Chondrocyte (in vitro differentiated cells): ENCODE data around the gene TM9SF4. TPM values are rescaled to one million over a fixed set of nuclear protein-coding genes. Genes with fewer than 3 reads are reported as not detected.
A peak's percentile ranks its signal among the peaks of the same experiment; 100 is the strongest.

Source experiments
- DNase-seq: peaks from one replicate; pipeline ENCODE4 v3.0.0; 2021; ENCODE audit warnings: mixed read lengths, low spot score
- H3K27ac Mint-ChIP-seq: one replicate; pipeline ENCODE4 v1.8.0; 2021; ENCODE audit warnings: mild to moderate bottlenecking, moderate library complexity, mixed read lengths; ENCODE audit not compliant: unreplicated experiment
- H3K27me3 Mint-ChIP-seq: 2 replicates; pipeline ENCODE4 v1.8.0; 2021; ENCODE audit warnings: low read depth, mixed read lengths
- H3K36me3 Mint-ChIP-seq: 2 replicates; pipeline ENCODE4 v1.8.0; 2021; ENCODE audit warnings: low read depth, mixed read lengths
- H3K4me1 Mint-ChIP-seq: 2 replicates; pipeline ENCODE4 v1.8.0; 2021; ENCODE audit warnings: low read depth, mild to moderate bottlenecking, mixed read lengths
- H3K4me3 Mint-ChIP-seq: one replicate; pipeline ENCODE4 v1.8.0; 2021; ENCODE audit warnings: mild to moderate bottlenecking, moderate library complexity, mixed read lengths; ENCODE audit not compliant: unreplicated experiment
- H3K9me3 Mint-ChIP-seq: 2 replicates; pipeline ENCODE4 v1.8.0; 2021; ENCODE audit warnings: low read depth, mixed read lengths
- CTCF ChIP-seq: fragments of 200-600 bp; sonication (generic); IDR thresholded peaks from 2 replicates; pipeline ENCODE4 v1.5.0; 2021; ENCODE audit warnings: antibody characterized with exemption, mild to moderate bottlenecking, moderate library complexity
- total RNA-seq: library from RNA; stranded (reverse); gene quantifications from 3 replicates; pipeline ENCODE4 v1.2.1, GENCODE V29; 2021

Gene TM9SF4
- total RNA-seq, 1 donor from 2014 or later: 83.7 TPM

DNA sequence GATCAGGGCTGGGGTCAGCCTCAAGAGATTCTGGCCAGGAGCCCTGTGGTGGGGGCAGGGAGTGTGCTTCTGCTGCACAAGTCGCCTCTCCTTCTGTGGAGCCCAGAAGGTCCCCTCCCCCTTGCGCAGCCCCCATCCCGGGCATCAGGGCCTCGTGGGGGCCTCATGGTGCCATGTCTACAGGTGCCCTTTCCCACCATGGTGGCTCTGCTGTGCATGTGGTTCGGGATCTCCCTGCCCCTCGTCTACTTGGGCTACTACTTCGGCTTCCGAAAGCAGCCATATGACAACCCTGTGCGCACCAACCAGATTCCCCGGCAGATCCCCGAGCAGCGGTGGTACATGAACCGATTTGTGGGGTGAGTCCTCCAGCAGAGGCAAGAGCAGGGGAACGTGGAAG lies 48.1 kb downstream of the TM9SF4 start:
- peaks cover 63% of the 10 kb centered on the region for H3K36me3 Mint-ChIP-seq
- H3K27ac Mint-ChIP-seq: no peak overlapping the region
- peaks cover 10% of the 10 kb centered on the region for H3K4me1 Mint-ChIP-seq
- peak; percentile 57 for DNase-seq
- no peaks in the 10 kb centered on the region for H3K27me3 Mint-ChIP-seq
- no peak for TF ChIP-seq CTCF
- H3K4me3 Mint-ChIP-seq: no peak overlapping the region
- no peaks in the 10 kb centered on the region for H3K9me3 Mint-ChIP-seq

DNA sequence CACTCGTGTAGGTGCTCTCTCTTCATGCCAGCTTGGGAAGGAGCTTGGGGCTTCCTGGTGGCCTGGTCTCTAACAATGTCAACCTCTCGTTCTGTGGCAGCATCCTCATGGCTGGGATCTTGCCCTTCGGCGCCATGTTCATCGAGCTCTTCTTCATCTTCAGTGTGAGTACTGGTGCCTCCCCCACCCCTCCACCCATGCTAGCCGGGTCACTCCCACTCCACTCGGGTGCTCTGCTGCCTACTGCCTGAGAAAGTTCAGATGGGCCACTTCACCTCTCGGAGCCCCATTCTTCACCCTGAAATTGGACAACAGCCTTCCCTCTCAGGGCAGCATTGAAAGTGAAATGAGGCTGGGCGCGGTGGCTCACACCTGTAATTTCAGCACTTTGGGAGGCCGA lies 48.8 kb downstream of the TM9SF4 start:
- H3K9me3 Mint-ChIP-seq: no peaks in the 10 kb centered on the region
- peaks cover 59% of the 10 kb centered on the region for H3K36me3 Mint-ChIP-seq
- peaks cover 10% of the 10 kb centered on the region for H3K4me1 Mint-ChIP-seq
- H3K27me3 Mint-ChIP-seq: no peaks in the 10 kb centered on the region
- DNase-seq: peak; percentile 60
- H3K27ac Mint-ChIP-seq: no peak overlapping the region
- no peak overlapping the region for H3K4me3 Mint-ChIP-seq
- TF ChIP-seq CTCF: no peak

DNA sequence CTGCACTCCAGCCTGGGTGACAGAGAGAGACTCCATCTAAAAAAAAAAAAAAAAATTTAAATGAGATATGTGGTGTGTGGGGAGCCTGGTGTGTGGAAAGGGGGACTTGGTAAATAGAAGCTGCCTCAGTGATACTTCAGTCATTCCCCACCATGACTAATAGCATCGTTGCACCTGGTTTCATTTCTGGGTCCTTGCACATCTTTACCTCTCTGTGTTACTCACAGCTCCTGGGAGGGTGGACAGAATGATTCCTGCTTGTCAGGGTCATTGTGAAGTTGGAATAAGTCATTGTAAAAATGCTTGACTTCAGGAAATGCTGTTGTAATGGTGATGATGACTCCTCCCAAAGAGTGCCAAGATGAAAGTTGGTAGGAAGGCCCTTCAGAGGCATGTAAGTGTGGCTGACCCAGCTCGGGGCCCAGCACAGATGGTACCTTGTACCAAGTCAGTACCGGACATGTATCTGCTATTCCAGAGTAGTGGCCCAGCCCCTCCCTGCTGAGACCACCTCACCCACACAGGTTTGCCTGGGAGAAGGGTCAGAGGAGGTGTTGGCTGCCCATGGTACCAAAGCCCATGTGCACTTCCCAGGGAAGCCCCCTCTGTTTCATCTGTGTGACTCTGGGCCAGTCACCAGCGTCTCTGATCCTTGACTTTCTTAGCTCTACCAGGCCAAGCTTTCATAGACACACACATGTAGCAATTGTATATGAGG lies 49.6 kb downstream of the TM9SF4 start:
- TF ChIP-seq CTCF: no peak
- Mint-ChIP-seq H3K36me3 (peaks cover 57% of the 10 kb centered on the region), H3K9me3 (no peaks in the 10 kb centered on the region)

GRCh38 chr20:32159766-32160221 lies 50.3 kb downstream of the TM9SF4 start:
- peaks cover 6% of the 10 kb centered on the region for H3K4me1 Mint-ChIP-seq
- H3K9me3 Mint-ChIP-seq: no peaks in the 10 kb centered on the region
- no peak overlapping the region for H3K27ac Mint-ChIP-seq
- TF ChIP-seq CTCF: no peak
- peaks cover 61% of the 10 kb centered on the region for H3K36me3 Mint-ChIP-seq
- no peaks in the 10 kb centered on the region for H3K27me3 Mint-ChIP-seq
- peak; percentile 50 for DNase-seq
- no peak overlapping the region for H3K4me3 Mint-ChIP-seq

More for the DNA sequence above, 49.6 kb downstream of the TM9SF4 start:
- DNase-seq: peak; percentile 28
- H3K27ac Mint-ChIP-seq: no peak overlapping the region
- H3K4me1 Mint-ChIP-seq: peaks cover 10% of the 10 kb centered on the region
- H3K27me3 Mint-ChIP-seq: no peaks in the 10 kb centered on the region
- no peak overlapping the region for H3K4me3 Mint-ChIP-seq

DNA sequence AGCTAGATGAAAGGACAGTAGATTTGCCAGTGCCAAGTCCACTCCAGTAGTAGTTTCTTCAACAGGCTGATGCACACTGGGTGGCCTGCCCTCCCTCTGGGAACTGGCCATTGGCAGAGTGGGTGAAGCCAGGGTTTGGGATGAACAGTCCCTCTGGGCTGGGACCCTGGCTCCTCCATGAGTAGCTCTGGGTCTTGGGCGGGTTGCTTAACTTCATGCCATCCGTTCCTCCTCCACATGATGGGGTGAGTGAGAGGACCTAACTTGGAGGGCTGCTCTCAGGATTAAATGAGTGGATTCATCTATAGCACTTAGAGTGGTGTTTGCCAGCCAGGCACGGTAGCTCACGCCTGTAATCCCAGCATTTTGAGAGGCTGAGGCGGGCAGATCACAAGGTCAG lies 50.8 kb downstream of the TM9SF4 start:
- Mint-ChIP-seq H3K27me3 (no peaks in the 10 kb centered on the region), H3K4me3 (no peak overlapping the region), H3K36me3 (peaks cover 63% of the 10 kb centered on the region), H3K4me1 (peaks cover under 1% of the 10 kb centered on the region), H3K27ac (no peak overlapping the region), H3K9me3 (no peaks in the 10 kb centered on the region)
- no peak for TF ChIP-seq CTCF
- peak; percentile 65 for DNase-seq
